ENCODE data around the gene DHRS3. TPM values are rescaled to one million over a fixed set of nuclear protein-coding genes. Genes with fewer than 3 reads are reported as not detected.

DHRS3 gene
- total RNA-seq, 1 experiment from 2014 or later, result 59.4 TPM

DNA sequence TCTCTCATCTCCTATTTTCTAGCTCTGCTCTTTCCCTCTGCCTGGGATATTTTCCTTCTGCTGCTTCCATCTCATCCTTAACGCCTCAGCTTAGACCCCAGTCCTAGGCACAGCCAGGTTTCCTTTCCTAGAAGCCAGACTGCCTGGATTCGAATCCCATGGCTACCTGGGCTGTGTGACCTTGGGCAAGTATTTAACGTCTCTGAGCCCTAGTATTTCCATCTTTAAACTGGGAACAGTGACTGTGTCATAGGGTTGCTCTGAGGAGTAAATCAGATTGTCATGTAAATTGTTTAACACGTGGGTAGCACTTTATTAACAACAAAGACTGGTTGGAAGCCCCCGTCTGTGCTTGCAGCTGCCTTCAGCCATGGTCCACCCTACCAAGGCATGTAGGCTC, 18.4 kb downstream of the DHRS3 start:
- Mint-ChIP-seq H3K27me3 (ENCODE audit: insufficient read depth, unreplicated experiment) (no peaks in the 10 kb centered on the region), H3K4me1 (ENCODE audit: low read depth, unreplicated experiment) (peaks cover 26% of the 10 kb centered on the region), H3K4me3 (ENCODE audit: unreplicated experiment) (no peak overlapping the region), H3K9me3 (ENCODE audit: unreplicated experiment) (no peaks in the 10 kb centered on the region), H3K36me3 (ENCODE audit: insufficient read depth, unreplicated experiment) (peaks cover 28% of the 10 kb centered on the region), H3K27ac (ENCODE audit: unreplicated experiment) (no peak overlapping the region)
- POLR2A ChIA-PET, result no interaction called here
- TF ChIP-seq, protein P1, sequence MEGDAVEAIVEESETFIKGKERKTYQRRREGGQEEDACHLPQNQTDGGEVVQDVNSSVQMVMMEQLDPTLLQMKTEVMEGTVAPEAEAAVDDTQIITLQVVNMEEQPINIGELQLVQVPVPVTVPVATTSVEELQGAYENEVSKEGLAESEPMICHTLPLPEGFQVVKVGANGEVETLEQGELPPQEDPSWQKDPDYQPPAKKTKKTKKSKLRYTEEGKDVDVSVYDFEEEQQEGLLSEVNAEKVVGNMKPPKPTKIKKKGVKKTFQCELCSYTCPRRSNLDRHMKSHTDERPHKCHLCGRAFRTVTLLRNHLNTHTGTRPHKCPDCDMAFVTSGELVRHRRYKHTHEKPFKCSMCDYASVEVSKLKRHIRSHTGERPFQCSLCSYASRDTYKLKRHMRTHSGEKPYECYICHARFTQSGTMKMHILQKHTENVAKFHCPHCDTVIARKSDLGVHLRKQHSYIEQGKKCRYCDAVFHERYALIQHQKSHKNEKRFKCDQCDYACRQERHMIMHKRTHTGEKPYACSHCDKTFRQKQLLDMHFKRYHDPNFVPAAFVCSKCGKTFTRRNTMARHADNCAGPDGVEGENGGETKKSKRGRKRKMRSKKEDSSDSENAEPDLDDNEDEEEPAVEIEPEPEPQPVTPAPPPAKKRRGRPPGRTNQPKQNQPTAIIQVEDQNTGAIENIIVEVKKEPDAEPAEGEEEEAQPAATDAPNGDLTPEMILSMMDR (IDR thresholded peaks at IDR 0.05; ENCODE audit: insufficient read depth in 1 of 2, low read depth in 1 of 2, low read length in 1 of 2, severe bottlenecking in 1 of 2, unreplicated experiment in 1 of 2), result no peak
- intact Hi-C loops (cut with micrococcal nuclease; ENCODE audit: unreplicated experiment), result no loop called here
- no peak for DNase-seq
- CTCF ChIA-PET, result no interaction called here
- Histone ChIP-seq H3K4me1 (peaks cover 46% of the 10 kb centered on the region), H3K4me3 (ENCODE audit: low read depth, low read length) (no peak overlapping the region), H3K9me3 (no peaks in the 10 kb centered on the region), H3K36me3 (ENCODE audit: control insufficient read depth, insufficient read depth, low read length) (peaks cover 4% of the 10 kb centered on the region), H3K27me3 (replicated peaks; ENCODE audit: control insufficient read depth, insufficient read depth, low read length) (no peaks in the 10 kb centered on the region)
- no TSS peak for BruUV-seq (replicated peaks)

DNA sequence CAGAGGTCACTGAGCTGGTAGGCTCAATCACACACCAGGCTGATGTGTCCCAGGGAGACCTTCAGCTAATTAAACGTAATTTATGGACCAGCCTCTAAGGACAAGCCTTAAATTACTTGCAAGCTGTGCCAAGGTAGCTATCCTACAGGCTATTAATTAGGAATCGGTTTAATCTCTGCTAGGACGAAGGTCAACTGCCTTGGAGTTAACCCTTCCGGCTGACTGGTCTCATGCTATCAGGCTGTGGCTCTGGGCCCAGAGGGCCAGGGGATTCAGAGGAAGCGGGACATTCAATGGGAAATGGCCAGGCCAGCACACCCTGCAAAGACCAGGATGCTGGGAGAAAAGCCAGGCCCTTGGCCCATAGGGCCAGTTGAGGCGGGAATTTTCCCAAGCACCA, 19.0 kb downstream of the DHRS3 start:
- no peaks in the 10 kb centered on the region for H3K27me3 ChIP-seq (replicated peaks; ENCODE audit: control insufficient read depth, insufficient read depth, low read length)
- H3K9me3 ChIP-seq, result no peaks in the 10 kb centered on the region
- DNase-seq, result no peak
- POLR2A ChIA-PET, result interaction anchor here (0.6 kb wide), 1 partner anchor 16 kb away, joined by 7 read pairs; no protein-coding TSS in a partner anchor
- Mint-ChIP-seq H3K9me3 (ENCODE audit: unreplicated experiment) (no peaks in the 10 kb centered on the region), H3K4me3 (ENCODE audit: unreplicated experiment) (no peak overlapping the region), H3K4me1 (ENCODE audit: low read depth, unreplicated experiment) (peaks cover 26% of the 10 kb centered on the region), H3K27ac (ENCODE audit: unreplicated experiment) (no peak overlapping the region), H3K27me3 (ENCODE audit: insufficient read depth, unreplicated experiment) (no peaks in the 10 kb centered on the region), H3K36me3 (ENCODE audit: insufficient read depth, unreplicated experiment) (peaks cover 21% of the 10 kb centered on the region)
- H3K36me3 ChIP-seq (ENCODE audit: control insufficient read depth, insufficient read depth, low read length), result peaks cover 4% of the 10 kb centered on the region
- H3K4me1 ChIP-seq, result peaks cover 40% of the 10 kb centered on the region
- CTCF ChIA-PET, result no interaction called here
- TF ChIP-seq, protein P1 (IDR thresholded peaks at IDR 0.05; ENCODE audit: insufficient read depth in 1 of 2, low read depth in 1 of 2, low read length in 1 of 2, severe bottlenecking in 1 of 2, unreplicated experiment in 1 of 2), result no peak
- intact Hi-C loops (cut with micrococcal nuclease; ENCODE audit: unreplicated experiment), result no loop called here
- H3K4me3 ChIP-seq (ENCODE audit: low read depth, low read length), result no peak overlapping the region
- no TSS peak for BruUV-seq (replicated peaks)

DNA sequence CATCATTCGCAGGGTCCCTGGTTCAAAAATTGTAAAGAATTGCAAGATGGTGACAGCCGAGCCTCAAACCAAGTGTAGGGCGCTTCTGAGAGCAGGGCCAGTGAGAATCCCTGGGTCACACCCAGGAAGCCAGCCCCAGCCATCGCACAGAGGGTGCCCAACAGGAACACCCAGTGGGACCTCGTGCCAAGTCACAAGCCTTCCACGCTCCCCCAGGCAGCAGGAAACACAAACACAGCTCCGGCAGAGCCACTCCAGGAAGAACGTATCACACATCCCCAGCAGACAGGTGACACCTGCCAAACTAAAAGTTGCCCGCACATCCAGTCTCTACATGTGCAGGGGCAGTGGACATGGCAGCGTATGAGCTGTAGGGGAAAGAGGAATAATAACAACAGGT, 20.2 kb downstream of the DHRS3 start:
- Histone ChIP-seq H3K4me1 (peaks cover 28% of the 10 kb centered on the region), H3K27me3 (replicated peaks; ENCODE audit: control insufficient read depth, insufficient read depth, low read length) (no peaks in the 10 kb centered on the region), H3K36me3 (ENCODE audit: control insufficient read depth, insufficient read depth, low read length) (peaks cover 4% of the 10 kb centered on the region), H3K4me3 (ENCODE audit: low read depth, low read length) (no peak overlapping the region), H3K9me3 (no peaks in the 10 kb centered on the region)
- Mint-ChIP-seq H3K27ac (ENCODE audit: unreplicated experiment) (no peak overlapping the region), H3K4me3 (ENCODE audit: unreplicated experiment) (no peak overlapping the region), H3K4me1 (ENCODE audit: low read depth, unreplicated experiment) (peaks cover 26% of the 10 kb centered on the region), H3K27me3 (ENCODE audit: insufficient read depth, unreplicated experiment) (no peaks in the 10 kb centered on the region), H3K9me3 (ENCODE audit: unreplicated experiment) (no peaks in the 10 kb centered on the region), H3K36me3 (ENCODE audit: insufficient read depth, unreplicated experiment) (peaks cover 29% of the 10 kb centered on the region)
- DNase-seq, result no peak
- intact Hi-C loops (cut with micrococcal nuclease; ENCODE audit: unreplicated experiment), result no loop called here
- POLR2A ChIA-PET, result no interaction called here
- TF ChIP-seq, protein P1 (IDR thresholded peaks at IDR 0.05; ENCODE audit: insufficient read depth in 1 of 2, low read depth in 1 of 2, low read length in 1 of 2, severe bottlenecking in 1 of 2, unreplicated experiment in 1 of 2), result no peak
- no TSS peak for BruUV-seq (replicated peaks)
- CTCF ChIA-PET, result interaction anchor here (2.4 kb wide), 1 partner anchor 22 kb away, joined by 8 read pairs; no protein-coding TSS in a partner anchor

All from Caco-2 (cell line).